Measurements from ENCODE around the gene MYO18B.
"Not testable (repeated sequence)": the region's sequence is repeated elsewhere in the genome, so short reads cannot be mapped to it uniquely, and the experiment has no call there.

Gene MYO18B

GRCh38 chr22:25741692-25742626, at the start of gene MYO18B:
TSS of gene MYO18B (plus strand) at chr22:25742188. CDS start at chr22:25761093, 18,905 bp downstream.
- DNase-seq = no peak

- no peak for DNase-seq
These were observed 49.4 kb upstream of the MYO18B start for GRCh38 chr22:25692397-25693267.

- DNase-seq = no peak
These were observed 48.8 kb upstream of the MYO18B start for GRCh38 chr22:25693268-25693565.

GRCh38 chr22:25694196-25694907, 47.6 kb upstream of the MYO18B start:
- DNase-seq = no peak

- no peak for DNase-seq
These were observed 46.8 kb upstream of the MYO18B start for GRCh38 chr22:25695146-25695545.

- no peak for DNase-seq
These were observed 45.2 kb upstream of the MYO18B start for GRCh38 chr22:25696763-25697162.

GRCh38 chr22:25697181-25697664, 44.8 kb upstream of the MYO18B start:
- no peak for DNase-seq

- DNase-seq = no peak
These were observed 44.0 kb upstream of the MYO18B start for GRCh38 chr22:25697978-25698377.

- DNase-seq = no peak
These were observed 43.5 kb upstream of the MYO18B start for GRCh38 chr22:25698461-25698860.

- DNase-seq = no peak
These were observed 43.0 kb upstream of the MYO18B start for GRCh38 chr22:25698978-25699377.

GRCh38 chr22:25701056-25701780, 40.8 kb upstream of the MYO18B start:
- DNase-seq = no peak

- peak in 1 of 2 experiments; percentile 12 for DNase-seq
These were observed 39.9 kb upstream of the MYO18B start for GRCh38 chr22:25702040-25702439.

GRCh38 chr22:25702571-25703167, 39.3 kb upstream of the MYO18B start:
- DNase-seq = no peak

GRCh38 chr22:25704701-25705100, 37.3 kb upstream of the MYO18B start:
- no peak for DNase-seq

- no peak for DNase-seq
These were observed 35.8 kb upstream of the MYO18B start for GRCh38 chr22:25706197-25706596.

GRCh38 chr22:25708430-25708829, 33.6 kb upstream of the MYO18B start:
- not testable (repeated sequence) for DNase-seq

GRCh38 chr22:25709758-25710157, 32.2 kb upstream of the MYO18B start:
- DNase-seq = no peak

GRCh38 chr22:25710501-25710900, 31.5 kb upstream of the MYO18B start:
- no peak for DNase-seq

- no peak for DNase-seq
These were observed 30.5 kb upstream of the MYO18B start for GRCh38 chr22:25711491-25711890.

- DNase-seq = no peak
These were observed 29.2 kb upstream of the MYO18B start for GRCh38 chr22:25712661-25713400.

GRCh38 chr22:25714070-25714469, 27.9 kb upstream of the MYO18B start:
- no peak for DNase-seq
